Measurements from ENCODE around the gene DKC1. TPM values are rescaled to one million over a fixed set of nuclear protein-coding genes. Genes with fewer than 3 reads are reported as not detected.
"Not testable (repeated sequence)": the region's sequence is repeated elsewhere in the genome, so short reads cannot be mapped to it uniquely, and the experiment has no call there.

Gene DKC1
- total and polyA plus RNA-seq, 2 experiments from 2014 or later: 27.8 to 38.9 TPM

GRCh38 chrX:154822029-154822428 is 59.4 kb downstream of the DKC1 start:
- H3K4me3 ChIP-seq: no peak overlapping the region
- no peaks in the 10 kb centered on the region for H3K79me2 ChIP-seq
- no peaks in the 10 kb centered on the region for H4K20me1 ChIP-seq (ENCODE audit: insufficient read depth, poor library complexity, severe bottlenecking)
- H3K27ac ChIP-seq: no peak overlapping the region
- WGBS (ENCODE audit: low lambda C conversion rate, missing lambda C conversion rate): 59% methylated on average over 3 of the region's 3 CpGs
- no peaks in the 10 kb centered on the region for H3K27me3 ChIP-seq
- TF ChIP-seq EZH2phosphoT487 (IDR thresholded peaks at IDR 0.05; ENCODE audit: low read depth, severe bottlenecking, unreplicated experiment): no peak
- no peak for TF ChIP-seq CTCF (IDR thresholded peaks at IDR 0.05; ENCODE audit: poor library complexity)
- no peak for TF ChIP-seq EZH2 (IDR thresholded peaks at IDR 0.05; ENCODE audit: borderline replicate concordance)
- no peaks in the 10 kb centered on the region for H3K9me2 ChIP-seq (replicated peaks; ENCODE audit: insufficient read depth)
- no peak for DNase-seq (ENCODE audit: low spot score)
- H3K36me3 ChIP-seq (replicated peaks; ENCODE audit: insufficient read depth, low read depth): no peaks in the 10 kb centered on the region
- no peak overlapping the region for H2AFZ ChIP-seq
- no peaks in the 10 kb centered on the region for H3K4me1 ChIP-seq (ENCODE audit: insufficient read depth)
- H3K9me3 ChIP-seq (ENCODE audit: low read depth): no peaks in the 10 kb centered on the region
- no peak overlapping the region for H3K4me2 ChIP-seq

DNA sequence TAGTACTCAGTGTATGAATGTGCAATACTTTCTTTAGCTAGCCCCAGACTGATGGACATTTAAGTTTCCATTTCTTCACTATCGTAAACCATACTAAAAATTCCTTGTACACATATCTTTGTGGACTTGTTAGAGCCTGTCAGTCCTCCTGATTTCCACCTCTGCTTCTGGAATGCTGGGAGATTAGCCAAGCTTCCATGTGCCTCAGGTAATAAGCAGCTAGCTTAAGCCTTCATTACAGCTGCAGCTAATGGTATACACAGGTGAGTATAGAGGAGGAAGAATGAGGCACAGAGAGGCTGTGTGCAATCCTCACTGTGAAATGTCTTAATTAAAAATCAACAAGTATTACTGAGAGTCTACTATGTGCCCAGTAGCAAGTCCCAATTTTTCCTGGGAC is 62.0 kb downstream of the DKC1 start:
- H3K9me3 ChIP-seq (ENCODE audit: low read depth): no peaks in the 10 kb centered on the region

GRCh38 chrX:154825586-154825985 is 62.9 kb downstream of the DKC1 start:
- not testable (repeated sequence) for H2AFZ ChIP-seq; H3K36me3 ChIP-seq (replicated peaks; ENCODE audit: insufficient read depth, low read depth); H3K27me3 ChIP-seq; H3K9me3 ChIP-seq (ENCODE audit: low read depth); H3K9me2 ChIP-seq (replicated peaks; ENCODE audit: insufficient read depth); H4K20me1 ChIP-seq (ENCODE audit: insufficient read depth, poor library complexity, severe bottlenecking); H3K27ac ChIP-seq; H3K4me2 ChIP-seq; H3K4me1 ChIP-seq (ENCODE audit: insufficient read depth); DNase-seq (ENCODE audit: low spot score); H3K4me3 ChIP-seq; H3K79me2 ChIP-seq
- WGBS (ENCODE audit: low lambda C conversion rate, missing lambda C conversion rate): 94% methylated on average over 3 of the region's 3 CpGs

More for the DNA sequence above, 62.0 kb downstream of the DKC1 start:
- Histone ChIP-seq H3K36me3 (replicated peaks; ENCODE audit: insufficient read depth, low read depth) (no peaks in the 10 kb centered on the region), H3K27me3 (no peaks in the 10 kb centered on the region), H2AFZ (no peak overlapping the region), H3K27ac (no peak overlapping the region), H3K4me3 (no peak overlapping the region), H3K4me2 (no peak overlapping the region), H4K20me1 (ENCODE audit: insufficient read depth, poor library complexity, severe bottlenecking) (no peaks in the 10 kb centered on the region), H3K9me2 (replicated peaks; ENCODE audit: insufficient read depth) (no peaks in the 10 kb centered on the region), H3K79me2 (no peaks in the 10 kb centered on the region), H3K4me1 (ENCODE audit: insufficient read depth) (no peaks in the 10 kb centered on the region)
- DNase-seq (ENCODE audit: low spot score): no peak
- TF ChIP-seq EZH2phosphoT487 (IDR thresholded peaks at IDR 0.05; ENCODE audit: low read depth, severe bottlenecking, unreplicated experiment) (no peak), EZH2 (IDR thresholded peaks at IDR 0.05; ENCODE audit: borderline replicate concordance) (no peak), CTCF (IDR thresholded peaks at IDR 0.05; ENCODE audit: poor library complexity) (no peak)
- WGBS (ENCODE audit: low lambda C conversion rate, missing lambda C conversion rate): 86% methylated on average over 1 of the region's 1 CpG

Small RNA genes lying within 50 kb of the gene (small RNA-seq; reads per million reads assigned to genes)
- not detected for gene SNORA36A

Other genes with a start within 250 kb of the DKC1 start
- gene FAM3A, start 246.6 kb upstream of the DKC1 start, total RNA-seq: 33.8 and 41.1 TPM in 2 replicates
- 68.0 and 70.9 TPM in 2 replicates for gene FAM3A, start 246.6 kb upstream of the DKC1 start, polyA plus RNA-seq
- gene G6PD, start 216.0 kb upstream of the DKC1 start, total RNA-seq: 24.8 and 26.2 TPM in 2 replicates
- 9.8 and 12.8 TPM in 2 replicates for gene G6PD, start 216.0 kb upstream of the DKC1 start, polyA plus RNA-seq
- 19.7 and 21.4 TPM in 2 replicates for gene IKBKG, start 215.2 kb upstream of the DKC1 start, total RNA-seq
- 30.7 and 32.9 TPM in 2 replicates for gene IKBKG, start 215.2 kb upstream of the DKC1 start, polyA plus RNA-seq
- not detected in 2 replicates for gene CTAG1A, start 177.7 kb upstream of the DKC1 start, total RNA-seq
- gene CTAG1A, start 177.7 kb upstream of the DKC1 start, polyA plus RNA-seq: not detected in 2 replicates
- not detected in 2 replicates for gene CTAG1B, start 143.6 kb upstream of the DKC1 start, total RNA-seq
- not detected in 2 replicates for gene CTAG1B, start 143.6 kb upstream of the DKC1 start, polyA plus RNA-seq
- gene CTAG2, start 109.3 kb upstream of the DKC1 start, total RNA-seq: not detected in 2 replicates
- gene CTAG2, start 109.3 kb upstream of the DKC1 start, polyA plus RNA-seq: not detected in 2 replicates
- 0.44 and 0.50 TPM in 2 replicates for gene GAB3, start 11.8 kb upstream of the DKC1 start, total RNA-seq
- 0.21 and 0.50 TPM in 2 replicates for gene GAB3, start 11.8 kb upstream of the DKC1 start, polyA plus RNA-seq
- 18.7 and 20.4 TPM in 2 replicates for gene MPP1, start 42.6 kb downstream of the DKC1 start, total RNA-seq
- 11.4 and 15.0 TPM in 2 replicates for gene MPP1, start 42.6 kb downstream of the DKC1 start, polyA plus RNA-seq
- not detected in 2 replicates for gene SMIM9, start 71.8 kb downstream of the DKC1 start, total RNA-seq
- gene SMIM9, start 71.8 kb downstream of the DKC1 start, polyA plus RNA-seq: not detected in 2 replicates
- 6.4 and 7.7 TPM in 2 replicates for gene F8A1, start 123.5 kb downstream of the DKC1 start, total RNA-seq
- 33.8 and 40.1 TPM in 2 replicates for gene F8A1, start 123.5 kb downstream of the DKC1 start, polyA plus RNA-seq

All from hepatocyte (in vitro differentiated cells).